Measurements from ENCODE around the gene RAMACL.

Gene RAMACL

DNA sequence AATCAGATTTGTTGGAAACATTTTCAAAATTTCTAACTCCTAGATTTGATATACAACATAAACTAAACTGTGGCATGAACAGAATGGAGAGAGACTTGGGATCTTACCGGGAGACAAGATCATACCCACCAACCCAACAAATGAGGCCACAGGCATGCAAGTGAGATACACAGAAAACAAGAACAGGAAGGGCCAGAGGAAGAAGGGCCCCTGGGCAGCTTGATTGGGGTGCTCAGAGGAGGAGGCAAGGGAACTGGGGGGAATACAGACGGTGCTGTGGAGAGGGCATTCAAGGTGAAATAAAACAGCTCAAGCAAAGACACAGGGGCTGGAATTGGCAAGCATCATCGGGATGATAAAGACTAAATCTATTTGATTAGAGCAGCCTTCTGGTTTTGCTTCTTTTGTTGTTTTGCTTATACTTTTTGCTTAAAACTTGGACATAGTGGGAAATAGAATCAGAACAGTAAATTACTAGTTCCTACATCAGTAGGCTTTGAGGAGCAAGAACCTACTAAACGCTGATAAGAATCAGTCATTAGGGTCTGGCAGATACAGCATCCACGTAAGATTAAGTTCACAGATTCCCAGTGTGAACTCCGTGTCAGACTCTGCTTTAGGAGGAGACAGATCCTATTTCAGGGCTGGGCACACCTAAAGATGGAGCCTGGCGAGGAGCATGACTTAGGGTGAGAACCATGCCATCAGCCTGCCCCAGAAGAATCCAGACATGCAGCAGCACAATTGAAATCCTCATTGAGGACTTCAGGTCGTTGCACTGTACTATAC lies 3.5 kb upstream of the RAMACL start:
- no peak overlapping the region for H3K27ac ChIP-seq
- DNase-seq, result no peak
- TF ChIP-seq, protein P1, sequence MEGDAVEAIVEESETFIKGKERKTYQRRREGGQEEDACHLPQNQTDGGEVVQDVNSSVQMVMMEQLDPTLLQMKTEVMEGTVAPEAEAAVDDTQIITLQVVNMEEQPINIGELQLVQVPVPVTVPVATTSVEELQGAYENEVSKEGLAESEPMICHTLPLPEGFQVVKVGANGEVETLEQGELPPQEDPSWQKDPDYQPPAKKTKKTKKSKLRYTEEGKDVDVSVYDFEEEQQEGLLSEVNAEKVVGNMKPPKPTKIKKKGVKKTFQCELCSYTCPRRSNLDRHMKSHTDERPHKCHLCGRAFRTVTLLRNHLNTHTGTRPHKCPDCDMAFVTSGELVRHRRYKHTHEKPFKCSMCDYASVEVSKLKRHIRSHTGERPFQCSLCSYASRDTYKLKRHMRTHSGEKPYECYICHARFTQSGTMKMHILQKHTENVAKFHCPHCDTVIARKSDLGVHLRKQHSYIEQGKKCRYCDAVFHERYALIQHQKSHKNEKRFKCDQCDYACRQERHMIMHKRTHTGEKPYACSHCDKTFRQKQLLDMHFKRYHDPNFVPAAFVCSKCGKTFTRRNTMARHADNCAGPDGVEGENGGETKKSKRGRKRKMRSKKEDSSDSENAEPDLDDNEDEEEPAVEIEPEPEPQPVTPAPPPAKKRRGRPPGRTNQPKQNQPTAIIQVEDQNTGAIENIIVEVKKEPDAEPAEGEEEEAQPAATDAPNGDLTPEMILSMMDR (IDR thresholded peaks at IDR 0.05; ENCODE audit: low read depth, low read length), result no peak
- H3K36me3 ChIP-seq, result no peaks in the 10 kb centered on the region
- H3K27me3 ChIP-seq (ENCODE audit: insufficient read depth, low read depth, severe bottlenecking), result no peaks in the 10 kb centered on the region
- no peak overlapping the region for H3K4me3 ChIP-seq (ENCODE audit: low read depth, low read length)
- no peaks in the 10 kb centered on the region for H3K9me3 ChIP-seq (ENCODE audit: severe bottlenecking)

DNA sequence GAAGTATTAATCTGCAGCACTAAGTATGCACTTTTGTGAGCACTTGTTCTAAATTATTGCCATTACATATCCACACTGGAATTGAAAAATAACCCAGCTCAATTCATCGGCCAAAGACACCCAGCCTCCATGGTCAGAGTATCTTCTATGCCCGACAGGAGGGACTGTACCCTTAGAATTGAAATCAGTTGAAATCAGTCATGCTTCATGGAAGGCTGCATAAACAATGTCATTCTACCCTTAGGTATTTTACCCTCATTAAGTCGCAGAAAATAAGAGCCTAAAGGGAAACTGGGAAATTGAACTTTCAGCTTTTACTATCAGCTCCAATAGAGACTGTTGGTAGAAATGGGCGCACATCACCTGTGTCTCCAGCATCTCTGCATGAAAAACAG lies 2.9 kb upstream of the RAMACL start:
- Histone ChIP-seq H3K4me3 (ENCODE audit: low read depth, low read length) (no peak overlapping the region), H3K9me3 (ENCODE audit: severe bottlenecking) (no peaks in the 10 kb centered on the region), H3K27me3 (ENCODE audit: insufficient read depth, low read depth, severe bottlenecking) (no peaks in the 10 kb centered on the region), H3K36me3 (no peaks in the 10 kb centered on the region), H3K27ac (no peak overlapping the region)
- no peak for DNase-seq
- TF ChIP-seq, protein P1 (IDR thresholded peaks at IDR 0.05; ENCODE audit: low read depth, low read length), result no peak

DNA sequence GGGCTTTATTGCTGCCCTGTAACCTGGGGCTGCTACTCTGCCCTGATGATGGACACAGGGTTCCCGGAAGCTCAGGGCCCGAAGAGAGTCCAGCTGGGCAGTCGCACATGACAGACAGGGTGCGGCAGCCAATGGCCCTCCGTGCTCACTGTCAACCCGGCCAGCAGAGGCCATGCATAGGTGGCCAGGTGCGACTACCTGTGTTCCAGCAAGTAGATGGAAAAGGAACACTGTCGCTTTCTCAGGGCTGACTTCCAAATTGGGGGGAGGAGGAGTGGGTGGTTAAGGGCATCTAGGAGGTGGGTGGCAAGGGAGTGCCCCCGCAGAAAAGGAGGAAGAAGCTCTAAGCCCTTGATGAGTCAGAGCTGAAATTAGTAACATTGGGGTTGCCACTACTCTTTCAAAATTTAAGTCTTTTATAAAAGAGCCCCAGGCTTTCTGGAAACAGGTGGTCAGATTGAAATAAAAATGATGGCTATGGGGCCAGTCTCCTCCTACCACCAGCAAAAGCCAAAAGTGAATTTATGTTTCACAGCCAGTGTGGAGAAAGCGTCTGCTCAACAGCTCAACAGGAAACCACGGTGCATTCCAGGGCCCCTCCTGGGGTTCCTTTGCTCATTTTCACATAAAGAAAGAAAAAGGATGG lies 2.3 kb upstream of the RAMACL start:
- TF ChIP-seq, protein P1 (IDR thresholded peaks at IDR 0.05; ENCODE audit: low read depth, low read length), result no peak
- Histone ChIP-seq H3K4me3 (ENCODE audit: low read depth, low read length) (no peak overlapping the region), H3K9me3 (ENCODE audit: severe bottlenecking) (no peaks in the 10 kb centered on the region), H3K27me3 (ENCODE audit: insufficient read depth, low read depth, severe bottlenecking) (no peaks in the 10 kb centered on the region), H3K36me3 (no peaks in the 10 kb centered on the region), H3K27ac (no peak overlapping the region)
- DNase-seq, result no peak

DNA sequence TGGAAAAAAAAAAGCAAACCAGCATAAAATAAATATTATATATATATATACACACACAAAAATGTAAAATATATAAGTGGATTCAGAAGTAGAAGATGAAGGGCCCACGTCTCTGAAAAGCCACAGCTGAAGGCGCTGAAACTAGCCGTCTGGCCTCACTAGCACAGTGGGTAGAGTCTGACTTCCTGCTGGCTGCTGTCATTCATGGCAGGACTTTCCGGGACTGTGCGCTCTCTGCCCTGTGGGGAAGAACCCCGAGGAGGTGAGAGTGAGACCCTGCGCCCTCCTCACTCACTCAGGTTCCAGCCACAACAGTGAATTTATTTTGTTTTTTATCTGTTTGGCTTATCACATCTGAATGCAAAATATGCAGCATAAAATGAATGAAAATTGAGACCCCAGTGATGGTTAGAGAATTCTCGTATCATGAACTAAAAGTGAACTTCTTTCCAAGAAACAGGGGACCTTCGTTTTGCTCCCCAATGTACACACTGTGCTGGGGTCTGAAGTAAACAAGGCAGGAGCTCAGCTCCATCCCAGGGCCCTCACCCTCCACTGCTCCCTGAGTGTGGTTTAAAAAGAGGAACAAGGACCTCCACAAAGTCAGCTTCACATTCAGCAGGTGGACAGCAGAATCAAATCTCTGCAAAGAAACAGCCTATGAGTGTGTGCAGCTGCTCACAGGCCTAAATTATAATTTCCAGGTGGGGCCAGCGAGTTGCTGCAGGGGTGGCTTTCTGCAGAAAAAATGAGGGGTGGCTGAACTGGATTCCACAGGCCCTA lies 1.3 kb upstream of the RAMACL start:
- Histone ChIP-seq H3K9me3 (ENCODE audit: severe bottlenecking) (no peaks in the 10 kb centered on the region), H3K27me3 (ENCODE audit: insufficient read depth, low read depth, severe bottlenecking) (no peaks in the 10 kb centered on the region), H3K27ac (no peak overlapping the region), H3K4me3 (ENCODE audit: low read depth, low read length) (no peak overlapping the region), H3K36me3 (no peaks in the 10 kb centered on the region)
- DNase-seq, result no peak
- TF ChIP-seq, protein P1 (IDR thresholded peaks at IDR 0.05; ENCODE audit: low read depth, low read length), result no peak

DNA sequence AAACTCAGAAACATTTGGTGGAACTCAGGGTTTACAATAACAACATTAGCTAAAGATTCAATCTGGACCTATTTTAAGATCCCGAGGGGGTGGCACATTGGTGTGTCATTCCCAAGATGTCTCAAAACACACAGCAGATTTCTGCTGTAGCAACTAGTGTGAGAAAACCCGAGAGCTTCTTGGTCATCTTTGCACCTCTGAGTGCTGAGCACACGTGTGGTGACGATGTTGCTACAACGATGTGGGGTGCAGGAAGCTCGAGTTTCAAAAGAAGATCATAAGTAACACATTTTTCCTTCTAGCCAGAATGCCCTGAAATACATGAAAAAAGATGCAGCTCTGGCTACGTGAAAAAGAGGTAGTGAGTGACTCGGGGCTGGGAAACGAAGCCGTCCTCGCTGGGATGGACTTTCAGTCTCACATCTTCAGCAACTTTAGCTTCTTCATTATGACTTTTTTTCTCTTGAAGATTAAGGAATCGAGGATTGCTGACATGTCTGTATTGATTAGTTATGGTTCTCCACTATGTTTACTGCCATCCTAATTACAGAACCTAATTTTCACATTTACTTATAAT lies 1.5 kb downstream of the RAMACL start:
- Histone ChIP-seq H3K9me3 (ENCODE audit: severe bottlenecking) (no peaks in the 10 kb centered on the region), H3K27me3 (ENCODE audit: insufficient read depth, low read depth, severe bottlenecking) (no peaks in the 10 kb centered on the region), H3K36me3 (no peaks in the 10 kb centered on the region), H3K4me3 (ENCODE audit: low read depth, low read length) (no peak overlapping the region), H3K27ac (no peak overlapping the region)
- TF ChIP-seq, protein P1 (IDR thresholded peaks at IDR 0.05; ENCODE audit: low read depth, low read length), result no peak
- DNase-seq, result no peak

Data from WERI-Rb-1 (cell line).